Activated gamma-delta T cell (primary cell): ENCODE data around the gene CNOT8.
A peak's percentile ranks its signal among the peaks of the same experiment; 100 is the strongest.
"Not testable (repeated sequence)": the region's sequence is repeated elsewhere in the genome, so short reads cannot be mapped to it uniquely, and the experiment has no call there.

Experiments
- DNase-seq: peaks from one replicate; lab custom pipeline; 2025; lab: John Stamatoyannopoulos, UW
- total RNA-seq, 2 donors: gene quantifications; one replicate each; lab custom pipeline; 2026; lab: John Stamatoyannopoulos, UW

CNOT8 gene
- 128 to 142 reads per million in 2 donors for total RNA-seq

- DNase-seq: peak; percentile 95
Measured at GRCh38 chr5:154858297-154858971, at the start of gene CNOT8. Gene CNOT8, plus strand, starts transcription at chr5:154858627. Its CDS starts 4,652 bp downstream, at chr5:154863279.

GRCh38 chr5:154811239-154811638 is 47.2 kb upstream of the CNOT8 start:
- DNase-seq: no peak

GRCh38 chr5:154811653-154812465 is 46.6 kb upstream of the CNOT8 start:
- DNase-seq: no peak

- no peak for DNase-seq
Measured at GRCh38 chr5:154813158-154813557, 45.3 kb upstream of the CNOT8 start.

GRCh38 chr5:154813736-154814135 is 44.7 kb upstream of the CNOT8 start:
- DNase-seq: peak; percentile 23

GRCh38 chr5:154815025-154815424 is 43.4 kb upstream of the CNOT8 start:
- no peak for DNase-seq

- DNase-seq: no peak
Measured at GRCh38 chr5:154815684-154816247, 42.7 kb upstream of the CNOT8 start.

GRCh38 chr5:154816891-154817492 is 41.4 kb upstream of the CNOT8 start:
- DNase-seq: no peak

- no peak for DNase-seq
Measured at GRCh38 chr5:154817815-154818214, 40.6 kb upstream of the CNOT8 start.

- DNase-seq: no peak
Measured at GRCh38 chr5:154818471-154819116, 39.8 kb upstream of the CNOT8 start.

GRCh38 chr5:154819546-154819945 is 38.9 kb upstream of the CNOT8 start:
- no peak for DNase-seq

GRCh38 chr5:154820383-154820782 is 38.0 kb upstream of the CNOT8 start:
- DNase-seq: no peak

GRCh38 chr5:154822896-154823295 is 35.5 kb upstream of the CNOT8 start:
- DNase-seq: not testable (repeated sequence)

- no peak for DNase-seq
Measured at GRCh38 chr5:154823605-154824004, 34.8 kb upstream of the CNOT8 start.

GRCh38 chr5:154824070-154824469 is 34.4 kb upstream of the CNOT8 start:
- no peak for DNase-seq

GRCh38 chr5:154829181-154829588 is 29.2 kb upstream of the CNOT8 start:
- no peak for DNase-seq

GRCh38 chr5:154829589-154830218 is 28.7 kb upstream of the CNOT8 start:
- no peak for DNase-seq

- DNase-seq: no peak
Measured at GRCh38 chr5:154830219-154830595, 28.2 kb upstream of the CNOT8 start.

- no peak for DNase-seq
Measured at GRCh38 chr5:154830596-154830995, 27.8 kb upstream of the CNOT8 start.

GRCh38 chr5:154831451-154831850 is 27.0 kb upstream of the CNOT8 start:
- no peak for DNase-seq

- not testable (repeated sequence) for DNase-seq
Measured at GRCh38 chr5:154832804-154833203, 25.6 kb upstream of the CNOT8 start.
